ENCODE measurements around the gene SLC25A18. TPM values are rescaled to one million over a fixed set of nuclear protein-coding genes. Genes with fewer than 3 reads are reported as not detected.
A peak's percentile ranks its signal among the peaks of the same experiment; 100 is the strongest.

Gene SLC25A18
- total and polyA plus RNA-seq, 2 of the 8 experiments (the other 6 are each of a cell fraction or from before 2014, with no cell fraction given): 2.8 to 2.9 TPM

- Histone ChIP-seq H2BK15ac (ENCODE audit: low read length) (no peak overlapping the region), H3K9ac (replicated peaks in 1 of 4; ENCODE audit: extremely low read depth in 1 of 4, low read depth in 3 of 4, low read length in 3 of 4) (no peak overlapping the region), H3K79me2 (ENCODE audit: control insufficient read depth in 1 of 2, insufficient read depth in 2 of 2, low read length in 2 of 2) (peaks cover 0 to 5% of the 10 kb centered on the region in 2 experiments; a peak in 1 of 4 replicates), H2AK5ac (ENCODE audit: low read depth, low read length) (no peak overlapping the region), H2BK120ac (replicated peaks; ENCODE audit: low read depth, low read length) (no peak overlapping the region), H3K18ac (ENCODE audit: extremely low read depth, low read length) (no peak overlapping the region), H2BK5ac (ENCODE audit: low read depth, low read length) (no peak overlapping the region; the same call in 1 of the 2 replicates), H3K27me3 (replicated peaks in 1 of 4; ENCODE audit: control insufficient read depth in 3 of 4, extremely low read depth in 1 of 4, insufficient read depth in 3 of 4, low read length in 3 of 4) (no peaks in the 10 kb centered on the region), H3K56ac (replicated peaks; ENCODE audit: insufficient read length, low read depth, low read length) (no peak overlapping the region), H3K14ac (ENCODE audit: insufficient read length) (no peak overlapping the region), H4K5ac (ENCODE audit: insufficient read length, low read depth, low read length) (no peak overlapping the region), H4K8ac (ENCODE audit: extremely low read depth, insufficient read depth, low read length) (peak overlapping the region; percentile 57; the same call in 1 of the 2 replicates), H3K4ac (replicated peaks; ENCODE audit: insufficient read length, low read depth, low read length) (no peak overlapping the region), H3K23ac (ENCODE audit: insufficient read length) (no peak overlapping the region), H3K9me3 (ENCODE audit: insufficient read depth in 2 of 2, low read depth in 1 of 2, low read length in 1 of 2) (no peaks in the 10 kb centered on the region), H2BK20ac (ENCODE audit: low read length) (no peak overlapping the region), H3K4me3 (ENCODE audit: extremely low read depth in 1 of 4, insufficient read depth in 2 of 4, low read depth in 3 of 4, low read length in 4 of 4) (no peak overlapping the region), H4K91ac (replicated peaks; ENCODE audit: insufficient read length, low read length) (no peak overlapping the region), H3K36me3 (ENCODE audit: control insufficient read depth in 2 of 4, insufficient read depth in 4 of 4, low read length in 3 of 4) (peaks cover 29 to 74% (median 44%) of the 10 kb centered on the region in 4 experiments), H3K4me2 (ENCODE audit: insufficient read depth in 1 of 2, low read depth in 2 of 2, low read length in 2 of 2) (no peak overlapping the region), H3K23me2 (ENCODE audit: low read depth, low read length) (no peaks in the 10 kb centered on the region; the same call in 1 of the 2 replicates), H2AFZ (ENCODE audit: low read length) (no peak overlapping the region), H3K27ac (ENCODE audit: low read depth, low read length) (no peak overlapping the region), H4K20me1 (replicated peaks in 1 of 2; ENCODE audit: control insufficient read depth in 1 of 2, insufficient read depth in 2 of 2, low read length in 2 of 2) (peaks cover 0 to 2% of the 10 kb centered on the region in 2 experiments), H2BK12ac (ENCODE audit: low read depth, low read length) (no peak overlapping the region), H3K4me1 (replicated peaks in 1 of 4; ENCODE audit: control insufficient read depth in 3 of 4, insufficient read depth in 4 of 4, low read length in 3 of 4) (no peaks in the 10 kb centered on the region), H3K79me1 (ENCODE audit: low read depth, low read length) (no peaks in the 10 kb centered on the region; the same call in 1 of the 2 replicates)
- 96% methylated on average over 12 of the region's 14 CpGs; no CpG with 5 or more reads in 1 of the 2 experiments for WGBS, 2 experiments (ENCODE audit: extremely low coverage in 1 of 2, insufficient coverage in 1 of 2, insufficient read length in 1 of 2, insufficient replicate concordance in 2 of 2, low coverage in 1 of 2, low lambda C conversion rate in 2 of 2, missing lambda C conversion rate in 1 of 2)
- FAIRE-seq (no peak), DNase-seq (ENCODE audit: low read depth in 1 of 2, low spot score in 2 of 2) (no peak)
- CTCF ChIA-PET (ENCODE audit: partially characterized antibody): interaction anchor here (0.7 kb wide), 1 partner anchor 200 kb away, joined by 4 read pairs; no protein-coding TSS in a partner anchor
- TF ChIP-seq POLR2AphosphoS5 (IDR thresholded peaks at IDR 0.05; ENCODE audit: low read depth, low read length) (0 out of 2 replicates have a peak, but pooled peaks have one; percentile 43), YY1 (IDR thresholded peaks at IDR 0.05; ENCODE audit: low read depth, low read length) (no peak)
- POLR2A ChIA-PET (ENCODE audit: partially characterized antibody): no interaction called here
These were observed 20.8 kb upstream of the SLC25A18 start for GRCh38 chr22:17542452-17542851.
